Ovary (tissue), 3 donors: ENCODE measurements around the gene GSTM4.
"Not testable (repeated sequence)": the region's sequence is repeated elsewhere in the genome, so short reads cannot be mapped to it uniquely, and the experiment has no call there.

Source experiments
- CTCF ChIP-seq, 3 donors: fragments of 450-650 bp in 2 of 3; fragments of 200-600 bp in 1 of 3; IDR thresholded peaks; one replicate each; pipeline versions ENCODE4 v1.5.1 to v1.8.0; 2016 to 2022; ENCODE audit warnings: antibody characterized with exemption in 3 of 3, mild to moderate bottlenecking in 1 of 3
- POLR2A ChIP-seq: fragments of 450-650 bp; IDR thresholded peaks from one replicate; pipeline ENCODE4 v1.6.1; 2017; ENCODE audit warnings: antibody characterized with exemption, mild to moderate bottlenecking, moderate library complexity
- donor health status: DM: no; HTN: no; CAD: no.

- not testable (repeated sequence) for TF ChIP-seq POLR2A; CTCF (IDR thresholded peaks at IDR 0.05)
Measured at GRCh38 chr1:109684777-109685176, 28.9 kb downstream of the GSTM4 start.
